HG03139 (cell line): ENCODE measurements around the gene GCGR.
"Not testable (repeated sequence)": the region's sequence is repeated elsewhere in the genome, so short reads cannot be mapped to it uniquely, and the experiment has no call there.

ENCODE experiments used
- ATAC-seq: cut with Tn5 transposase; IDR thresholded peaks from one replicate; pipeline ENCODE4 v1.9.1; 2021; ENCODE audit not compliant: unreplicated experiment

Gene GCGR

DNA sequence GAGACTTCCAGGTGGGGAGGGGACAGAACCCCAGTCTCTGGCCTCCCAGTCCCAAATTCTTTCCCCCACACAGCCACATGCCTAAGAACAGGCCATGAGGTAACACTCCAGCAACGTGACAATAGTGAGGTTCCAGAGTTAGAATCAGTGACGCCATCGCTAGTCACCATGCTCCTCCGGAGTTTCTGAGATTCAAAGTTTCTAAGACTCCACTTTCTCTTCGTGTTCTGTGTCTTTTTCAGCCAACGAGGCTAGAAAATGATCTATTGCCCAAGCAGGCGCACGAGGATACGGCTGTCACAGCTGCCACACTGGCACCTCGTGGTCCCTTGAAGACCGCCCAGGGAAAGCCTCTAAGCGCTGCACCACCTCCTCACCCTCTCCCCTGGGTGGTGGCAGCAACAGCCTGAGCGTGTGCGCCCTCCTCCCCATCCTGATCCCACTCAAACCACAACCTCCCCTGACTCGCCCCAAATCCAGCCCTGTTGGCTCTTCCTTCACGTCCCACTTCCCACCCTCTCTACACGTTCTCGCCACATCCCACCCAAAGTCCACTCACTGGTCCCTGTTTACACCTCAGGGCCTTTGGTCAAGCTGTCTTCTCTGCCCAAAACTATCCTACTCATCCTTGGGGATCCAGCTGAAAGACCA is 28.1 kb downstream of the GCGR start:
- ATAC-seq, result peak; percentile 9

DNA sequence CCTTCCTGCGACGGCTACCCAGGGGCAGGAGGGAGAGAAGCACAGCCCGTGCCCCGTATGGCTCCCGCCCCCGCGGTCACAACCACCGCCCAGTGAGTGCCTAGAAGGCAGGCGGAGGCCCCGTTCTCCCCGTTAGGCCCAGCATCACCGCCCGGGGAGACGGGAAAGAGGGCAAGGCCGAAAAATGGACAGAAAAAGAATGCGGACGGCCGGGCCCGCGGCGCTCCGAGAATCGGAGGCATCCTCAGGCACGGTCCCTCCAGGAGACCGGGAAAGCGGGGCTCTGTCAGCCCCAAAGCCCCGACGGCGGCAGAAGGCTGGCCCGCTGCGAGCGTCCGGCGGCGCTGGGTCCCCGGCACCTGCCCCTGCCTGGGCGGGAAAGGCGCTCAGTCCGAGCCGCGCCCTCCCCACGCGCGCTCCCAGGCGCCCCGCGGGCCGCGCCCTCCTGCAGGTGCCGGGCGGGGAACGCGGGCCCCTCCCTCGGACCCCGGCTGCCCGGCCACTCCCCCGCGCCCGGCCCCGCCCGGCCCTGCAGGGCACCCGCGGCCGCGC is 28.7 kb downstream of the GCGR start:
- peak; percentile 9 for ATAC-seq

- peak; percentile 69 for ATAC-seq
Observed at GRCh38 chr17:81833160-81833920, 29.4 kb downstream of the GCGR start, which contains the start of gene MCRIP1. TSS of gene MCRIP1 (minus strand) at chr17:81833291. CDS start at chr17:81824506, 8,785 bp downstream.

GRCh38 chr17:81833921-81834830 is 30.2 kb downstream of the GCGR start:
- no peak for ATAC-seq

- no peak for ATAC-seq
Observed at GRCh38 chr17:81834831-81835267, 30.9 kb downstream of the GCGR start, which contains the start of gene PPP1R27. TSS of gene PPP1R27 (minus strand) at chr17:81835050. CDS start at chr17:81834953, 97 bp downstream.

- ATAC-seq, result no peak
Observed at GRCh38 chr17:81837641-81838040, 33.7 kb downstream of the GCGR start.

GRCh38 chr17:81838753-81839255 is 34.9 kb downstream of the GCGR start:
- no peak for ATAC-seq

DNA sequence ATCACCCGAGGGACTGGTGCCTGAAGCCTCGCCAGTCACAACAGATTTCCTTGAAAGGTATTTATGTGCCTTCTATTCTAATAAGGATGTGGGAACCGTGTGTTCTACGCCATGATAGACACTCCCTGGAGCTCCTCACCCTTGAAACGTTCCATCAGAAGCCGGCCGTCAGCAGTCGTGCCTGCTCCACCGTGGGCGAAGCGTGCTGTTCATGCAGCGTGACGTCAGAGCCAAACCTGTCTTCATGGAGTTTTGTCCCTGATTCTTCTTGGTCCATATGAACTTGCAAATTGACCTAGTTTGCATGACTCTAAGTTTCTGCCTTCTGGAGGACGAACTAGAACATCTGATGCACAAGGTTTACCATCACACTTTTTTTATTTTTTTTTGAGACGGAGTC is 35.4 kb downstream of the GCGR start:
- no peak for ATAC-seq

GRCh38 chr17:81840059-81840458 is 36.1 kb downstream of the GCGR start:
- not testable (repeated sequence) for ATAC-seq

DNA sequence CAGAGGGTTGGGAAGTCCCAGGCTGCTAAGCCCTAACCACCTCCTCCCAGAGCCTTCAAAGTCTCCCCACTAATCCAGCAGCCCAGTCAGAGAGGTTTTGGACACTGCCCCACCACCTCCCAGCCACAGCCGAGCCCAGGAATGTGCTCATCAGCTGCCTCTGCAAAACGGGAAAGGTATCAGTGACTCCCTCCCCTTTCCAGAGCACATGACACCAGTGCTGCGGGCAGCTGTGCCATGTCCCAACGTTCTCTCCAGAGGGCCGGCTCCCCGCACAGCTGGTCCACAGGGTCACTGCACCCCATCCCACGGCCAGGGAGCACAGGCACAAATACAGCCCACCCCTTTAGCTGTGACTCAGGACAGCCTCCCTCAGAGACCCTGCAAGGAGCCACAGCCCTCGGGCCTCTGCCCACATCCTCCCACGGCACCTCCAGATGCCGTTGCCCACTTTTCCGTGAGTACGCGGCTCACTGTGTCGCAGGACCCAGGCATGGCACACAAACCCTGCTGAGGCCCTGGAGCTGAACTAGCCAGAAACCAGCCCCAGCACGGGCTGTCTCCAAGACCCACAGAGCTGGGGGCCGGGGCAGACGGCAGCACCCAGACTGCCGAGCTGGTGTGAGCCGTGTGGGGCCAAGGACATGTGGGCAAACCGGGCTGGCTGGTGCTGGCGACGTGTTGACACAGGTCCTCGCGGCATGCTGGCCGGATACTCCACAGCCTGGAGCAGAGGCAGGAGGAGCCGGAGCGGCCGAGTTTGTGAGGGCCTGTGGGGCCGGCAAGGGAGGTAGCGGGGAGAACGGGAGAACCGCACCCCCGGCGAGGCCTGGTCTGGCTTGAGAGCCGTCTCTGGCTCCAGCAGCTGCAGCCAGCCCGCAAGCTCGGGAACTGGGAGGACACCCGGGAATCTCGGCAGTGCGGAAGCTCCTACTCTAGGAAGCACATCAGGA is 37.2 kb downstream of the GCGR start:
- no peak for ATAC-seq

GRCh38 chr17:81841866-81842265 is 37.9 kb downstream of the GCGR start:
- no peak for ATAC-seq

- no peak for ATAC-seq
Observed at GRCh38 chr17:81842378-81842724, 38.4 kb downstream of the GCGR start.

DNA sequence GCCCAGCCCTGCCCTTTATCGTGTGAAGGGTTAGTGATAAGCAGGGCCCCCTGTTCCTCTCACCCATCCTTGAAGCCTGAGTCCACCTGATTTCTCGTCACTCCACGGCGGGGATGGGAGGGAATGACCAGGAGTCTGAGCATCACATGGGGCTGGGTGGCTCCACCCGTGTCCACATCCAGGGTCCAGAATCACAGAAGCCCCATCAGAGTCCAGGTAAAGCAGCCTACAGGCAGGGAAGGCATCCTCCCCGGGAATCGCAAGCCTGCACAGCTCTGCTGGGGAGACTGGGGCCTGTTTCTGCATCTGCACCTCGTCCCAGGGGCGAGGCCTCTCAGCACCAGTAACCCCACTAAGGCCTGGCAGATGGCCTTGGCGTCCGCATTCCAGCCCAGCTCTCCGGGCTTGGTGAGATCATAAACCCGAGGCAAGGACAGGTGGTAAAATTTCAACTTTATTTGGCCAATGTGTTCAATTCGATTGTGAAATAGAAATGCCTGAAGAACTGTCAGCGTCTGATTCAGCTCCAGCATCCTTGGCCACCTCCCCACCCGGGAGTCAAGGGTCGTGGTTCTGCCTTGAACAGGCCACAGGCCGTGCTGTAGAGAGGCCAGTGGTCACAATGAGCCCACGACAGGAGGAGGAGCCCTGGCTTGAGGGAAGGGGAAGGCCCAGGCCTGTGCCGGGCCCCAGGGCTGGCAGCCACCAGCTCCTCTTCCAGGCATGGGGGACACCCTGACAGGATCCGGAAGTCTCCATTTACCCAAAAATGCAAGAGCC is 39.0 kb downstream of the GCGR start:
- ATAC-seq, result no peak

DNA sequence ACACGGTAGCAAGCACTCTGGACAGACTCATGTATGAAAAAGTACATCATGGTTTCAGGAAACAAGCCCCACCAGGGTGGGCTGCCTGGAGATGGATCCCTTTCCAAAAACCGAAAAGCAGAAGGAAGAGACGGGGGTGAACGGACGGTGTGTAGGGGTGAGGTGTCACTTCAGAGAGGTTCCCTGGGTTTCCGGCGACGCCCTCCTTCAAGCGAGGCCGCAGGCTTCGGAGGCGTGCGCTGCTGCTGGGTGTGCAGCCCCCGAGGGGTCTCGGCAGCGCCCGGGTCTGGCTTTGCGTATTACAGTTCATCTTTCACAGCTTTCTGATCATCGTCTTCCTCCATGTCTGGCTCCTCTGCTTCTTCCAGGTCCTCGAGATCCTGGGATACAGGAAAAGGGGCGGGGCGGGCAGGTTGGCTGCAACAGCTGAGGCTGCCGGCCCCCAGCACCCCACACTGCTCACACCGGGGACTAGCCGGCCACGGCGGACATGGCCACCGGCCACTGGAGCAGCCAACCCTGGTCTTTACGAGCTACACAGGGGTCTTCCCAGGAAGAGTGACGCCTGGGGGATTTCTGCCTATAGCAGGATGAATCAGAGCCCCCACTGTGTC is 39.9 kb downstream of the GCGR start:
- ATAC-seq, result no peak

- ATAC-seq, result no peak
Observed at GRCh38 chr17:81844327-81844851, 40.4 kb downstream of the GCGR start.

DNA sequence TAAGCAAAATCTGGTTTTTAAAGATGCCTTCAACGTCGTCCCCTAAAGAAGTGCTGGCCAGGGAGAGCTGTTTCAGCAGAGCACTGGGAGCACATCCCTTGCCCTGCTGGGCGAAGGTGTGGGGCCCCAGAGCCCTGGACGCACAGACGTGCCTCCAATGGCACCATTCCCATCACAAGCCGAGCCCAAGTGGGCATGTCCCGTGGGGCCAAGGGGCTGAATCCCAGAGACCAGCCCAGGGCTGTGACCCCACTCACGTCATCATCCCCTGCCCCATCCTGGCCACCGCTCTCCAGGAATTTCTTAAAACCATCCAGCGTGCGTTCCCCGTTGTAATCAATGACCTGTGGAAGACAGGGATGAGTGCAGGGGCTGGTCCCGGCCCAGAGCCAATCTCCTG is 40.9 kb downstream of the GCGR start:
- ATAC-seq, result no peak

DNA sequence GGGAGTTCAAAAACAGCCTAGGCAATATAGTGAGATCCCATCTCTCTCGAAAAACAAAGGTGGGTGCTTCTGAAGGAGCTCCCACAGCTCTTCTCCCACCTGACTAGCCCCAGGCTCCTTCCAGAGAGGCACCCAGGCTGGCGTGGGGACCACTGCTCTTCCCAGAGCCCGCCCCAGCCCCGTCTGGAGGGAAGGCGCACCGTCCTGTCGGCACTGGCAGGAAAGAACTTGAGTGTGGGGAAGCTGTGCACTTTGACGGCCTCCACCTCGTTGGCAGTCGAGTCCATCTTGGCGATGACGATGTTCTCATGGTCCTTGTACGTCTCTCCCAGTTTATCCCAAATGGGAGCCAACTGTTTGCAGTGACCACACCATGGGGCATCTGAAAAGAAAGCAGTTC is 41.4 kb downstream of the GCGR start:
- ATAC-seq, result no peak
